ENCODE data around the gene COPS7A. TPM values are rescaled to one million over a fixed set of nuclear protein-coding genes. Genes with fewer than 3 reads are reported as not detected.
"Not testable (repeated sequence)": the region's sequence is repeated elsewhere in the genome, so short reads cannot be mapped to it uniquely, and the experiment has no call there.

The COPS7A gene
- total RNA-seq, 1 experiment from 2014 or later = 82.4 TPM

GRCh38 chr12:6697584-6698351, 26.1 kb upstream of the COPS7A start:
- H3K4me1 ChIP-seq (replicated peaks) = peaks cover 12% of the 10 kb centered on the region
- H3K4me3 ChIP-seq = no peak overlapping the region
- peaks cover 64% of the 10 kb centered on the region for H3K27me3 ChIP-seq (replicated peaks)
- peak; percentile 52 to 66 for DNase-seq (ENCODE audit: low read depth in 1 of 2, low spot score in 2 of 2)
- H3K9me3 ChIP-seq (replicated peaks) = no peaks in the 10 kb centered on the region
- H3K36me3 ChIP-seq = no peaks in the 10 kb centered on the region
- H3K27ac ChIP-seq = no peak overlapping the region

- no peaks in the 10 kb centered on the region for H3K9me3 ChIP-seq (replicated peaks)
- H3K4me3 ChIP-seq = no peak overlapping the region
- H3K4me1 ChIP-seq (replicated peaks) = peaks cover 12% of the 10 kb centered on the region
- H3K27ac ChIP-seq = no peak overlapping the region
- no peaks in the 10 kb centered on the region for H3K36me3 ChIP-seq
- no peak for DNase-seq (ENCODE audit: low read depth in 1 of 2, low spot score in 2 of 2)
- peaks cover 71% of the 10 kb centered on the region for H3K27me3 ChIP-seq (replicated peaks)
These were observed 25.3 kb upstream of the COPS7A start for GRCh38 chr12:6698352-6699046.

- Histone ChIP-seq H3K4me3 (no peak overlapping the region), H3K9me3 (replicated peaks) (no peaks in the 10 kb centered on the region), H3K4me1 (replicated peaks) (peaks cover 12% of the 10 kb centered on the region), H3K36me3 (no peaks in the 10 kb centered on the region), H3K27ac (no peak overlapping the region), H3K27me3 (replicated peaks) (peaks cover 73% of the 10 kb centered on the region)
- no peak for DNase-seq (ENCODE audit: low read depth in 1 of 2, low spot score in 2 of 2)
These were observed 24.4 kb upstream of the COPS7A start for GRCh38 chr12:6699259-6699988.

- Histone ChIP-seq H3K27ac (no peak overlapping the region), H3K9me3 (replicated peaks) (no peaks in the 10 kb centered on the region)
These were observed 23.7 kb upstream of the COPS7A start for GRCh38 chr12:6699989-6700645.

GRCh38 chr12:6700646-6701051, 23.2 kb upstream of the COPS7A start, which contains the start of gene PIANP:
Gene PIANP (minus strand): TSS chr12:6700815. CDS start chr12:6698061, 2,754 bp downstream.
- H3K27me3 ChIP-seq (replicated peaks) = peaks cover 73% of the 10 kb centered on the region
- peaks cover 12% of the 10 kb centered on the region for H3K4me1 ChIP-seq (replicated peaks)
- H3K9me3 ChIP-seq (replicated peaks) = no peaks in the 10 kb centered on the region
- no peak within 1 kb of the TSS for H3K27ac ChIP-seq
- no peak for DNase-seq (ENCODE audit: low read depth in 1 of 2, low spot score in 2 of 2)
- H3K36me3 ChIP-seq = no peaks in the 10 kb centered on the region
- peak within 1 kb of the TSS; percentile 21 for H3K4me3 ChIP-seq

More at GRCh38 chr12:6699989-6700645, 23.7 kb upstream of the COPS7A start:
- Histone ChIP-seq H3K4me3 (peak overlapping the region; percentile 21), H3K27me3 (replicated peaks) (peaks cover 73% of the 10 kb centered on the region), H3K4me1 (replicated peaks) (peaks cover 12% of the 10 kb centered on the region), H3K36me3 (no peaks in the 10 kb centered on the region)
- DNase-seq (ENCODE audit: low read depth in 1 of 2, low spot score in 2 of 2) = no peak

- peaks cover 67% of the 10 kb centered on the region for H3K27me3 ChIP-seq (replicated peaks)
- H3K4me3 ChIP-seq = peak overlapping the region; percentile 20
- H3K4me1 ChIP-seq (replicated peaks) = peaks cover 12% of the 10 kb centered on the region
- DNase-seq (ENCODE audit: low read depth in 1 of 2, low spot score in 2 of 2) = peak in 1 of 2 experiments; percentile 37
- no peak overlapping the region for H3K27ac ChIP-seq
- H3K9me3 ChIP-seq (replicated peaks) = no peaks in the 10 kb centered on the region
- H3K36me3 ChIP-seq = no peaks in the 10 kb centered on the region
These were observed 22.6 kb upstream of the COPS7A start for GRCh38 chr12:6701078-6701768.

GRCh38 chr12:6703631-6704030, 20.2 kb upstream of the COPS7A start:
- Histone ChIP-seq H3K27me3 (replicated peaks) (peaks cover 53% of the 10 kb centered on the region), H3K27ac (no peak overlapping the region), H3K9me3 (replicated peaks) (no peaks in the 10 kb centered on the region), H3K4me1 (replicated peaks) (peaks cover 12% of the 10 kb centered on the region), H3K36me3 (no peaks in the 10 kb centered on the region), H3K4me3 (no peak overlapping the region)
- DNase-seq (ENCODE audit: low read depth in 1 of 2, low spot score in 2 of 2) = no peak

GRCh38 chr12:6708351-6708750, 15.5 kb upstream of the COPS7A start:
- not testable (repeated sequence) for H3K4me1 ChIP-seq (replicated peaks); H3K27me3 ChIP-seq (replicated peaks); H3K36me3 ChIP-seq

GRCh38 chr12:6708960-6709394, 14.9 kb upstream of the COPS7A start:
- Histone ChIP-seq H3K4me3 (no peak overlapping the region), H3K4me1 (replicated peaks) (no peaks in the 10 kb centered on the region), H3K9me3 (replicated peaks) (no peaks in the 10 kb centered on the region), H3K27me3 (replicated peaks) (0 out of 2 replicates have a peak, but pooled peaks cover 4% of the 10 kb centered on the region), H3K27ac (no peak overlapping the region), H3K36me3 (no peaks in the 10 kb centered on the region)
- no peak for DNase-seq (ENCODE audit: low read depth in 1 of 2, low spot score in 2 of 2)

More at GRCh38 chr12:6708351-6708750, 15.5 kb upstream of the COPS7A start:
- not testable (repeated sequence) for H3K27ac ChIP-seq; H3K9me3 ChIP-seq (replicated peaks); H3K4me3 ChIP-seq; DNase-seq (ENCODE audit: low read depth in 1 of 2, low spot score in 2 of 2)

- DNase-seq (ENCODE audit: low read depth in 1 of 2, low spot score in 2 of 2); H3K27me3 ChIP-seq (replicated peaks); H3K27ac ChIP-seq; H3K9me3 ChIP-seq (replicated peaks); H3K4me1 ChIP-seq (replicated peaks); H3K36me3 ChIP-seq; H3K4me3 ChIP-seq: not testable (repeated sequence)
These were observed 7.6 kb upstream of the COPS7A start for GRCh38 chr12:6716031-6716873.

- H3K9me3 ChIP-seq (replicated peaks) = no peaks in the 10 kb centered on the region
- H3K36me3 ChIP-seq = no peaks in the 10 kb centered on the region
- no peaks in the 10 kb centered on the region for H3K4me1 ChIP-seq (replicated peaks)
- no peak overlapping the region for H3K4me3 ChIP-seq
- DNase-seq (ENCODE audit: low read depth in 1 of 2, low spot score in 2 of 2) = no peak
- H3K27ac ChIP-seq = no peak overlapping the region
- H3K27me3 ChIP-seq (replicated peaks) = no peaks in the 10 kb centered on the region
These were observed 6.9 kb upstream of the COPS7A start for GRCh38 chr12:6716874-6717437.

GRCh38 chr12:6722863-6723262, 983 bp upstream of the COPS7A start:
- no peaks in the 10 kb centered on the region for H3K9me3 ChIP-seq (replicated peaks)
- peaks cover 6% of the 10 kb centered on the region for H3K4me1 ChIP-seq (replicated peaks)
- DNase-seq (ENCODE audit: low read depth in 1 of 2, low spot score in 2 of 2) = no peak
- no peak overlapping the region for H3K27ac ChIP-seq
- no peaks in the 10 kb centered on the region for H3K27me3 ChIP-seq (replicated peaks)
- H3K36me3 ChIP-seq = peaks cover 11% of the 10 kb centered on the region
- no peak overlapping the region for H3K4me3 ChIP-seq

Data from SJSA1 (cell line).